GM18867 (cell line): ENCODE data around the gene DNER.

Experiments
- ATAC-seq: cut with Tn5 transposase; IDR thresholded peaks from one replicate; pipeline ENCODE4 v1.9.1; 2021; ENCODE audit warnings: mild to moderate bottlenecking, moderate library complexity; ENCODE audit not compliant: unreplicated experiment

DNER gene

DNA sequence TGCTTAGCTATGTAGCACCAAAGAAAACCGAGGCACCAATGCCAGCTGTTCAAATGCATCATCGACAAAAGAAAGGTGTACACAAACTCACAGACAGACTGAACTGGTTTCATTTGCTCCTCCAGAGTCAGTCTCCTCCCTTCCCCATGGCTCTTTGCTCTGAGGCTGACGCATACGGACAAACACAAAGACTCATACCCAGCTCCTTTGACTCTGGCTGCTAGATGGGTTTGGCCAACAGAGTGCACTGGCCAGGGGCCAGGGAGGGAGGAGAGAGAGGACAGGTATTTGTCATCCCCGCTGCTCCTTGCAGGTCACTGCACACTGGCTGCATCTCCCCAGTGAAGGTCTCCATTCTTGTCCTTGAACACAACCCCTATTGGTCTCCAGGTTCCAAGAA is 40.7 kb downstream of the DNER start:
- ATAC-seq: no peak

GRCh38 chr2:229672021-229672420 is 42.3 kb downstream of the DNER start:
- ATAC-seq: no peak

DNA sequence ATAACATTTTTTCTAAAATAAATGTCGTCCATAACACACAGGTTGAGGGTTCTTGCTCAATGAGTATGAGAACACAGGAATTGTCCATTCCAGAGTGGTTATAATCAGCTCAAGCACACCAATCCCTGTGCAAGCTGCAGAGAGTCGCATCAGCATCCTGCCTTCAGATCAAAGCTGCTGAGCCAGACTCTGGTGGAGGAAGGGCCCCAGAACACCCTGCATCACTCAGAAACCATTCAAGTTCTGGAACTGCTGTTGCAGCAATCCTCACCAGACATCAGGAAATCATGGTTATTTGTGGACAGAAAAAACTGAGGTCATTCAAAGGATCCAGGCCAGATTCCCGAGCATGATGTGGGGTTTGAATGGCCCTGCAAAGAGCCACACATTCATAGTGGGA is 44.5 kb downstream of the DNER start:
- ATAC-seq: no peak

DNA sequence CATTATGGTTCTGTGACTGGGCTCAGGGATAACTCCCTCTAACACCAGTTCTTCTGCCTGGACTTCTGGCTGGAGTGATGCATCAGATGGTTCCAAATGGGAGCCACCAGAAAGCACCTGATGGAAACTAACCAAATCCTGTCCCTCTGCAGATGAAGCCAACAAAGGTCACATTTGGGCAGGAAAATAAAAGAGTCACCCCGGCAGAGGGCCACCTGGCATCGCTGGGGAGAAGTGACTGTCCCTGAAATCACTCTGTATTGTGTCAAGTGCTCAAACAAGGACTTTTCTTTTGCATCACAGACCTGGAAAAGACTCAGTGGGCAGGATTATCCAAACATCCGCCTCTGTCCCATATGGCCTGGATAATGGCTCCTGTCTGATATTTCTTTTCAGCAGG is 47.5 kb downstream of the DNER start:
- ATAC-seq: no peak

- no peak for ATAC-seq
These were observed 49.2 kb downstream of the DNER start for GRCh38 chr2:229665158-229665557.

DNA sequence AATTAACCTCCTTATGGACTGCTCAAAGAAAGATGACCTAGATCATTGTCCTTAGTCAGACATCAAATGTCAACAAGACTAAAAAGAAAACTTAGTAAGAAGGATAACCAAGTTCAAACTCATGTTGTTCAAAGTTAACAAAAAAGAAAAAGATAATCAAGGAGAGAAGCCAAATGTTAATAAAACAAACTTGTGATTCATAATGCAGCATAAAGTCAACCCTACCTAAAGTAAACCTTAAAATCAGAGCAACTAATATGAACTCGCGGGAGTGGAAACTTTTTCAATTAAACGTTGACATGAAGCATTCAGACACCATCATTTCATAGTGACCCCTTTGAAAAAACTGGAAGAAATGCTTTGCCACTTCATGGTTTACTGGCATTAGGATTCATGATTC is 52.9 kb downstream of the DNER start:
- no peak for ATAC-seq

DNA sequence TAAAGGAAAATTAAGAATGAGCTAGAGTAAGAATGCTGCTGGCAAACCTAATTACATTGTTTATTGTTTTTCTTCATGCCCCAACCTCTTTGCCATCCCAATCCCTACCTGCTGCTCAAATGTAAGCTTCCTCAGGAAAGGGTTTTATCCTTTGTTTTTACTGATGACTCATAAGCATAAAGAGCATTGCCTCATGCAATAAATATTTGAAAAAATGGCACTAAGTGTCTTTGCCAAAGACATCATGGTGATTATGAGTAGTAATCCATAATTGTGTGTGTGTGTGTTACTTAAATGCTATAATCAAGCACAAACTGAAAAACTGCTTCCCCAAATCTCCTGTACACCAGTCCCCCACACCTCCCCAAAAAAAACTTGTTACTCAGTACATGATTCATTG is 53.4 kb downstream of the DNER start:
- no peak for ATAC-seq

GRCh38 chr2:229660391-229660790 is 54.0 kb downstream of the DNER start:
- no peak for ATAC-seq

- no peak for ATAC-seq
These were observed 56.4 kb downstream of the DNER start for GRCh38 chr2:229658004-229658403.

- ATAC-seq: no peak
These were observed 59.9 kb downstream of the DNER start for GRCh38 chr2:229654437-229654836.

- ATAC-seq: no peak
These were observed 60.8 kb downstream of the DNER start for GRCh38 chr2:229653531-229653930.

- no peak for ATAC-seq
These were observed 61.6 kb downstream of the DNER start for GRCh38 chr2:229652796-229653195.

- no peak for ATAC-seq
These were observed 63.5 kb downstream of the DNER start for GRCh38 chr2:229650901-229651300.

DNA sequence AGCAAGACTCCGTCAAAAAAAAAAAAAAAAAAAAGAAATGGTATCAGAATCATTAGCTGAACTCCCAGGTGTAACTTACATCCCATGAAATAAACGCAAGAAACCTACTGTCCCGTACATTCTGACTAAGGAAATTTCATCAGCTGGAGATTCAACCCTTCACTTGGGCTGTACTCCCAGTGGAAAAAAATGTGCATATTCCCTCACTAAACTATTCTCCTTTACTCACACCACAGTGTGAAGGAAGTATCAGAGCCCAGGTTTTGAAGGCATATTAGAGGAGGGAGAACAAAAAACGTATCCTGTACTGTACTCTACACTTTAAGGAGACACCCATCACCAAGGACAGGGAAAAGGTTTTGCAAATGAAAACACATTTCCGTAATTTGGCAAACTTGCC is 64.3 kb downstream of the DNER start:
- no peak for ATAC-seq

DNA sequence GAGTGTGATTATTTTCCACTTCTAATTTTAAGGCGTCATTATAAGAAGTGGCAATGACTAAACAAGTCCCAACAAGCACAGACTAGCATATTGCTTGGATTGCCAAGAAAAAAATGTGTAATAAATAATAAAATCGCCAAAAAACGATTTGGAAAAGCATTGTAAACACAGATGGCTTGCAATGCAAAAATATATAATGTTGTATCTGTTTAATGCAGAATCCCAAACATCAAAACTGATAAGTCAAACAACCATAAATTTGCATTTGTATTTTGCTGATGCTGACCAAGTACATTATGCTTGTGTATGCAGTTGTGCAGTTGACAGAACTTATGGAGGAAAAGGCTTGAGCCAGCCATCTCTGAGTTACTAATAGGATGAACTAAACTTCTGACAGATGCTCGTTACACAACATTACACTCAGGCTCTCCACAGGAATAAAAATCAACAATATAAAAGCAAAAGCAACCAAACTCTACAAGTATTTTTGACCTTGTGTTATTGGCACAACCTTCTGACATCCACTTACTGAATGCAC is 68.1 kb downstream of the DNER start:
- ATAC-seq: no peak

DNA sequence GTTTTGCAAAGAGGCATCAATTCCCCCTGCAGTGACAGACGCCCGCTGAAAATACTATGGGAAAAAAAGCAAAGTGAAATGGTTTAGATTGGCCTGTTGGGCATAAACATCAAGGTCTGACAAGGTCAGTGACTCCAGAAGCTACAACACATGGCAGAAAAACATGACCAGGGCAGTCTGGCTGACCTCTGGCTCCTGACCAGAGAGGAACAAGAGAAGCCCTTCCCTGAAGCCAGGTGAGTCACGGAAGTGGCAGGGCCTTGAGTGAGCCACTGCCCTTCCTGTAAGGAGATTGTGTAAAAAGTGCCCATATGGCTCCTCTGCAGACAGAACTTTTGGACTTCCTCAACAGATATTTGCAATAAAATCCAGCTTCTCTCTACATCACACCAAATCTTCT is 72.0 kb downstream of the DNER start:
- ATAC-seq: no peak

- ATAC-seq: no peak
These were observed 72.7 kb downstream of the DNER start for GRCh38 chr2:229641676-229642075.

- no peak for ATAC-seq
These were observed 73.7 kb downstream of the DNER start for GRCh38 chr2:229640636-229641035.

GRCh38 chr2:229636571-229636970 is 77.8 kb downstream of the DNER start:
- no peak for ATAC-seq

GRCh38 chr2:229635371-229635680 is 79.0 kb downstream of the DNER start:
- no peak for ATAC-seq

DNA sequence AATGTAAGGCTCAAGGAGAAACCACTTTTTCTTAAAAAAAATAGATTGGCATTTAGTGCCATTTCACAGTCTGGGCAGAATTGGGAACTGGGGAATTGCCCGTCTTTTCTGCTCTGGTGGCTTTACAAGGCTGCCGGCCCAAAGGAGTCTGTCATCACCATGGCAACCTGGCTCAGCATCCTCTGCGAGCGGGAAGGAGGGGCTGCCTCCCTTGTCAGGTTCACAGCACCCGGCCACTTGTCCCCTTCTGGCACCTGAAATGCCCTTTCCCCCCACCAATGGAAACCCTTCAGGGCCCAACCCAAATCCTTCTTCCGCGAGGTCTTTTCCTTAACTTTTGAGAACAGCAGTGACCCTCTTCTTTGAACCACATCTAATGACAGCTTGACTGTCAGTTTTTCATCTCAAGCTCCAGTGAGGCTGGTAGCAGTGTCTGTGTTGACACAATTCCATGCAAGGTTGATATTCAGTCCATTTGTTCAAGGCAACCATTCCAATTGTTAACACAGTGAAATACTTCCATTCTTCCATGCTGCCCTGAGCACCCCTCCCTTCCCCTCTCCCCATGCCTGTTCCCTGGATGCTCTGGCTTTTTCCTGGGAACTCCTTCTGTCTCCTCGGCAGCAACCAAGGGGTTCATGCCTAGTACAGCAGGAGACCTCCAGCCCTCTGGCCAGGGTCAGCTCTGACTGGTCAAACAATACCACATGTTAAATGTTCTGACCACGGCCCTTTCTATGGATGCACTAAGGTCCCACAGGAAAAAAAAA is 79.6 kb downstream of the DNER start:
- ATAC-seq: no peak

GRCh38 chr2:229633556-229633955 is 80.8 kb downstream of the DNER start:
- no peak for ATAC-seq

- no peak for ATAC-seq
These were observed 85.3 kb downstream of the DNER start for GRCh38 chr2:229629039-229629438.
